Ovary (tissue), 3 donors: ENCODE data around the gene DNLZ.

Source experiments
- POLR2A ChIP-seq: fragments of 450-650 bp; IDR thresholded peaks from one replicate; pipeline ENCODE4 v1.6.1; 2017; ENCODE audit warnings: antibody characterized with exemption, mild to moderate bottlenecking, moderate library complexity
- TF ChIP-seq, protein P1 (sequence below), 3 donors: fragments of 450-650 bp in 2 of 3; fragments of 200-600 bp in 1 of 3; IDR thresholded peaks; one replicate each; pipeline versions ENCODE4 v1.5.1 to v1.8.0; 2016 to 2022; ENCODE audit warnings: antibody characterized with exemption in 3 of 3, mild to moderate bottlenecking in 1 of 3
- donor health status: DM: no; HTN: no; CAD: no.

DNA sequence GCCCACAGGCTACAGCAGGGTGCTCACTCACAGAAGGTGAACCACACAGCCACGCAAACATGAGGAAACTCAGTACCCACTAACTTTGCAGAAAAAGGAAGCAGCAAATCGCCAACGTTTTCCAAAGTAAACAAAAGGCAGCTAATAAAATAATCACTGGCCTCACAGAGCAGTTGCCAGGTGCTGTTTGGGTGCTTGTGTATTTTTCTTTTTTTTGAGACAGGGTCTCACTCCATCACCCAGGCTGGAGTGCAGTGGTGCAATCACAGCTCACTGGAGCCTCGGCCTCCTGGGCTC, 32.6 kb upstream of the DNLZ start:
- no peak for TF ChIP-seq POLR2A
- TF ChIP-seq, protein P1, sequence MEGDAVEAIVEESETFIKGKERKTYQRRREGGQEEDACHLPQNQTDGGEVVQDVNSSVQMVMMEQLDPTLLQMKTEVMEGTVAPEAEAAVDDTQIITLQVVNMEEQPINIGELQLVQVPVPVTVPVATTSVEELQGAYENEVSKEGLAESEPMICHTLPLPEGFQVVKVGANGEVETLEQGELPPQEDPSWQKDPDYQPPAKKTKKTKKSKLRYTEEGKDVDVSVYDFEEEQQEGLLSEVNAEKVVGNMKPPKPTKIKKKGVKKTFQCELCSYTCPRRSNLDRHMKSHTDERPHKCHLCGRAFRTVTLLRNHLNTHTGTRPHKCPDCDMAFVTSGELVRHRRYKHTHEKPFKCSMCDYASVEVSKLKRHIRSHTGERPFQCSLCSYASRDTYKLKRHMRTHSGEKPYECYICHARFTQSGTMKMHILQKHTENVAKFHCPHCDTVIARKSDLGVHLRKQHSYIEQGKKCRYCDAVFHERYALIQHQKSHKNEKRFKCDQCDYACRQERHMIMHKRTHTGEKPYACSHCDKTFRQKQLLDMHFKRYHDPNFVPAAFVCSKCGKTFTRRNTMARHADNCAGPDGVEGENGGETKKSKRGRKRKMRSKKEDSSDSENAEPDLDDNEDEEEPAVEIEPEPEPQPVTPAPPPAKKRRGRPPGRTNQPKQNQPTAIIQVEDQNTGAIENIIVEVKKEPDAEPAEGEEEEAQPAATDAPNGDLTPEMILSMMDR (IDR thresholded peaks at IDR 0.05): no peak
